Lung microvascular endothelial cell (primary cell): ENCODE data around the gene ACBD6. TPM values are rescaled to one million over a fixed set of nuclear protein-coding genes. Genes with fewer than 3 reads are reported as not detected.
A peak's percentile ranks its signal among the peaks of the same experiment; 100 is the strongest.
"Not testable (repeated sequence)": the region's sequence is repeated elsewhere in the genome, so short reads cannot be mapped to it uniquely, and the experiment has no call there.

Experiments
- DNase-seq, 2 donors: peaks; one replicate each; pipeline versions ENCODE4 v3.0.0 to v3.0.0-alpha.2; 2010; ENCODE audit warnings: low read depth in 2 of 2
- total RNA-seq: library from RNA; depleted of rRNA; stranded (reverse); fragments of >200 nt; gene quantifications from 2 replicates; pipeline ENCODE4 v1.2.1, GENCODE V29; 2014

Gene ACBD6
- total RNA-seq, 1 donor from 2014 or later = 46.2 TPM

- DNase-seq = no peak
These were observed 12.4 kb downstream of the ACBD6 start for GRCh38 chr1:180489976-180490375.

GRCh38 chr1:180489313-180489712 is 13.1 kb downstream of the ACBD6 start:
- DNase-seq = no peak

- DNase-seq = no peak
These were observed 13.7 kb downstream of the ACBD6 start for GRCh38 chr1:180488661-180489060.

- no peak for DNase-seq
These were observed 16.3 kb downstream of the ACBD6 start for GRCh38 chr1:180486092-180486491.

GRCh38 chr1:180484490-180484889 is 17.9 kb downstream of the ACBD6 start:
- no peak for DNase-seq

- DNase-seq = peak; percentile 68 to 69
These were observed 19.7 kb downstream of the ACBD6 start for GRCh38 chr1:180482425-180483275.

GRCh38 chr1:180470031-180470430 is 32.3 kb downstream of the ACBD6 start:
- DNase-seq = no peak

- DNase-seq = no peak
These were observed 34.1 kb downstream of the ACBD6 start for GRCh38 chr1:180468311-180468710.

- DNase-seq = peak; percentile 4 to 27
These were observed 40.3 kb downstream of the ACBD6 start for GRCh38 chr1:180462102-180462501.

GRCh38 chr1:180461682-180462081 is 40.7 kb downstream of the ACBD6 start:
- not testable (repeated sequence) for DNase-seq

GRCh38 chr1:180458807-180459206 is 43.6 kb downstream of the ACBD6 start:
- no peak for DNase-seq

- DNase-seq = no peak
These were observed 46.2 kb downstream of the ACBD6 start for GRCh38 chr1:180456191-180456590.

- DNase-seq = no peak
These were observed 50.9 kb downstream of the ACBD6 start for GRCh38 chr1:180451504-180451903.

GRCh38 chr1:180444522-180444921 is 57.9 kb downstream of the ACBD6 start:
- no peak for DNase-seq

- DNase-seq = no peak
These were observed 62.0 kb downstream of the ACBD6 start for GRCh38 chr1:180440335-180440734.

- DNase-seq = no peak
These were observed 66.8 kb downstream of the ACBD6 start for GRCh38 chr1:180435566-180435965.

GRCh38 chr1:180433873-180434272 is 68.5 kb downstream of the ACBD6 start:
- DNase-seq = no peak

GRCh38 chr1:180431683-180432082 is 70.7 kb downstream of the ACBD6 start:
- no peak for DNase-seq

GRCh38 chr1:180428782-180429695 is 73.3 kb downstream of the ACBD6 start:
- DNase-seq = no peak

- no peak for DNase-seq
These were observed 76.4 kb downstream of the ACBD6 start for GRCh38 chr1:180425952-180426351.

GRCh38 chr1:180424848-180425457 is 77.4 kb downstream of the ACBD6 start:
- no peak for DNase-seq

- DNase-seq = no peak
These were observed 80.8 kb downstream of the ACBD6 start for GRCh38 chr1:180421614-180422013.
